ENCODE results near the gene PPAN.

Gene PPAN

GRCh38 chr19:10095948-10096614 lies 10.1 kb upstream of the PPAN start:
- peak; percentile 87 for ATAC-seq (replicated peaks; ENCODE audit: extremely low read depth, poor library complexity, severe bottlenecking)
- Mint-ChIP-seq H3K9me3 (no peaks in the 10 kb centered on the region), H3K27ac (ENCODE audit: low read depth) (peak overlapping the region; percentile 73), H3K4me1 (peaks cover 32% of the 10 kb centered on the region), H3K4me3 (peak overlapping the region; percentile 46), H3K27me3 (no peaks in the 10 kb centered on the region), H3K36me3 (ENCODE audit: insufficient read depth) (peaks cover 31% of the 10 kb centered on the region)
- peak; percentile 85 for DNase-seq (ENCODE audit: low spot score in 2 of 2)

- Mint-ChIP-seq H3K9me3 (no peaks in the 10 kb centered on the region), H3K4me1 (peaks cover 30% of the 10 kb centered on the region), H3K27me3 (no peaks in the 10 kb centered on the region), H3K4me3 (peak overlapping the region; percentile 25), H3K27ac (ENCODE audit: low read depth) (peak overlapping the region; percentile 73), H3K36me3 (ENCODE audit: insufficient read depth) (peaks cover 29% of the 10 kb centered on the region)
- DNase-seq (ENCODE audit: low spot score in 2 of 2) (no peak), ATAC-seq (replicated peaks; ENCODE audit: extremely low read depth, poor library complexity, severe bottlenecking) (no peak)
Measured at GRCh38 chr19:10096615-10096963, 9.6 kb upstream of the PPAN start.

GRCh38 chr19:10100163-10100785 lies 5.9 kb upstream of the PPAN start:
- H3K4me3 Mint-ChIP-seq = peak overlapping the region; percentile 57
- H3K27ac Mint-ChIP-seq (ENCODE audit: low read depth) = peak overlapping the region; percentile 100
- DNase-seq (ENCODE audit: low spot score in 2 of 2) (no peak), ATAC-seq (replicated peaks; ENCODE audit: extremely low read depth, poor library complexity, severe bottlenecking) (no peak)
- H3K27me3 Mint-ChIP-seq = no peaks in the 10 kb centered on the region
- no peaks in the 10 kb centered on the region for H3K9me3 Mint-ChIP-seq
- peaks cover 34% of the 10 kb centered on the region for H3K36me3 Mint-ChIP-seq (ENCODE audit: insufficient read depth)
- H3K4me1 Mint-ChIP-seq = peaks cover 46% of the 10 kb centered on the region

GRCh38 chr19:10102787-10103236 lies 3.4 kb upstream of the PPAN start:
- peaks cover 67% of the 10 kb centered on the region for H3K4me1 Mint-ChIP-seq
- peak overlapping the region; percentile 100 for H3K27ac Mint-ChIP-seq (ENCODE audit: low read depth)
- H3K9me3 Mint-ChIP-seq = no peaks in the 10 kb centered on the region
- DNase-seq (ENCODE audit: low spot score in 2 of 2) (no peak), ATAC-seq (replicated peaks; ENCODE audit: extremely low read depth, poor library complexity, severe bottlenecking) (no peak)
- H3K36me3 Mint-ChIP-seq (ENCODE audit: insufficient read depth) = peaks cover 43% of the 10 kb centered on the region
- H3K27me3 Mint-ChIP-seq = no peaks in the 10 kb centered on the region
- peak overlapping the region; percentile 77 for H3K4me3 Mint-ChIP-seq

- DNase-seq (ENCODE audit: low spot score in 2 of 2) (no peak), ATAC-seq (replicated peaks; ENCODE audit: extremely low read depth, poor library complexity, severe bottlenecking) (no peak)
- H3K4me3 Mint-ChIP-seq = no peak overlapping the region
- H3K27me3 Mint-ChIP-seq = no peaks in the 10 kb centered on the region
- H3K27ac Mint-ChIP-seq (ENCODE audit: low read depth) = peak overlapping the region; percentile 99
- H3K4me1 Mint-ChIP-seq = peaks cover 62% of the 10 kb centered on the region
- H3K9me3 Mint-ChIP-seq = no peaks in the 10 kb centered on the region
- H3K36me3 Mint-ChIP-seq (ENCODE audit: insufficient read depth) = peaks cover 51% of the 10 kb centered on the region
Measured at GRCh38 chr19:10104130-10104513, 2.0 kb upstream of the PPAN start.

- Mint-ChIP-seq H3K27ac (ENCODE audit: low read depth) (peak overlapping the region; percentile 99), H3K4me3 (peak overlapping the region; percentile 63), H3K27me3 (no peaks in the 10 kb centered on the region), H3K4me1 (peaks cover 55% of the 10 kb centered on the region), H3K9me3 (no peaks in the 10 kb centered on the region), H3K36me3 (ENCODE audit: insufficient read depth) (peaks cover 55% of the 10 kb centered on the region)
- DNase-seq (ENCODE audit: low spot score in 2 of 2) (peak; percentile 57 to 91), ATAC-seq (replicated peaks; ENCODE audit: extremely low read depth, poor library complexity, severe bottlenecking) (peak; percentile 80)
Measured at GRCh38 chr19:10104665-10105508, 1.3 kb upstream of the PPAN start.

GRCh38 chr19:10105509-10106099 lies 558 bp upstream of the PPAN start:
- ATAC-seq (replicated peaks; ENCODE audit: extremely low read depth, poor library complexity, severe bottlenecking) (no peak), DNase-seq (ENCODE audit: low spot score in 2 of 2) (peak in 1 of 2 donors; percentile 36)
- peak overlapping the region; percentile 63 for H3K4me3 Mint-ChIP-seq

GRCh38 chr19:10107254-10107653 lies 1.1 kb downstream of the PPAN start:
- peaks cover 61% of the 10 kb centered on the region for H3K4me1 Mint-ChIP-seq
- H3K9me3 Mint-ChIP-seq = no peaks in the 10 kb centered on the region
- H3K36me3 Mint-ChIP-seq (ENCODE audit: insufficient read depth) = peaks cover 70% of the 10 kb centered on the region
- H3K4me3 Mint-ChIP-seq = peak overlapping the region; percentile 63
- ATAC-seq (replicated peaks; ENCODE audit: extremely low read depth, poor library complexity, severe bottlenecking) (no peak), DNase-seq (ENCODE audit: low spot score in 2 of 2) (no peak)
- H3K27ac Mint-ChIP-seq (ENCODE audit: low read depth) = peak overlapping the region; percentile 99
- H3K27me3 Mint-ChIP-seq = no peaks in the 10 kb centered on the region

More at GRCh38 chr19:10105509-10106099, 558 bp upstream of the PPAN start:
- no peaks in the 10 kb centered on the region for H3K9me3 Mint-ChIP-seq
- peaks cover 59% of the 10 kb centered on the region for H3K36me3 Mint-ChIP-seq (ENCODE audit: insufficient read depth)
- H3K4me1 Mint-ChIP-seq = peaks cover 57% of the 10 kb centered on the region
- H3K27ac Mint-ChIP-seq (ENCODE audit: low read depth) = peak overlapping the region; percentile 99
- no peaks in the 10 kb centered on the region for H3K27me3 Mint-ChIP-seq

GRCh38 chr19:10107817-10108367 lies 1.7 kb downstream of the PPAN start:
- Mint-ChIP-seq H3K27ac (ENCODE audit: low read depth) (no peak overlapping the region), H3K36me3 (ENCODE audit: insufficient read depth) (peaks cover 76% of the 10 kb centered on the region), H3K4me3 (peak overlapping the region; percentile 63), H3K4me1 (peaks cover 61% of the 10 kb centered on the region), H3K9me3 (no peaks in the 10 kb centered on the region), H3K27me3 (no peaks in the 10 kb centered on the region)
- ATAC-seq (replicated peaks; ENCODE audit: extremely low read depth, poor library complexity, severe bottlenecking) (no peak), DNase-seq (ENCODE audit: low spot score in 2 of 2) (no peak)

- ATAC-seq (replicated peaks; ENCODE audit: extremely low read depth, poor library complexity, severe bottlenecking) = no peak
- Mint-ChIP-seq H3K9me3 (no peaks in the 10 kb centered on the region), H3K4me3 (peak overlapping the region; percentile 85), H3K4me1 (peaks cover 64% of the 10 kb centered on the region), H3K27me3 (no peaks in the 10 kb centered on the region), H3K36me3 (ENCODE audit: insufficient read depth) (peaks cover 86% of the 10 kb centered on the region), H3K27ac (ENCODE audit: low read depth) (peak overlapping the region; percentile 99)
- no peak for DNase-seq (ENCODE audit: low spot score in 2 of 2)
Measured at GRCh38 chr19:10109528-10109927, 3.4 kb downstream of the PPAN start.

GRCh38 chr19:10110076-10110971 lies 4.2 kb downstream of the PPAN start:
- Mint-ChIP-seq H3K36me3 (ENCODE audit: insufficient read depth) (peaks cover 86% of the 10 kb centered on the region), H3K4me1 (peaks cover 62% of the 10 kb centered on the region), H3K27me3 (no peaks in the 10 kb centered on the region), H3K4me3 (peak overlapping the region; percentile 85), H3K27ac (ENCODE audit: low read depth) (peak overlapping the region; percentile 99), H3K9me3 (no peaks in the 10 kb centered on the region)
- no peak for DNase-seq (ENCODE audit: low spot score in 2 of 2)
- ATAC-seq (replicated peaks; ENCODE audit: extremely low read depth, poor library complexity, severe bottlenecking) = no peak

Data from central memory CD8-positive, alpha-beta T cell (primary cell).